ENCODE results near the gene PBX1.
A peak's percentile ranks its signal among the peaks of the same experiment; 100 is the strongest.

The PBX1 gene

DNA sequence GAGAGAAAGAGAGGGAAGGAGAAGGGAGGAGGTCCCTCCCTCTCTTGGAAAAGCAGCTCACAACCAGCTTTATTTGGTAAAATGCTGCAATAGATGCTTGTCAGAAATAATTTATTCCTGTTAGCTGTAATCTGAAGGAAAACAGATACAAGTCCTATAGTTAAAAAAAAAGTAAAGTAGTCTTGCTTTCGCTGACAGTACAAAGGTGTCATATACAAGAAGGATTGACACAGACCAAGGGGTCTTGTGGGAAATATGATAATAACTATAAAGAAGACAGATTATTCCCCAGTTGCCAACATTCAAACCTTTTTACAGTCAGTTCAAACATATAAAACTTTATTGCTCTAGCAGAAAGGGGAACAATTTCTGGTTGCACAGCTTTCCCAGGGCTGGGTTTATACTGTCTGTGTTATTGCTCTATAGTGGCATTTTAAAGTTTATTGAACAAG, 145.0 kb downstream of the PBX1 start:
- in situ Hi-C loops (cut with MboI; ENCODE audit: low pct_unique_long_range_greater_than_20kb, low sequenced_read_pairs), result no loop called here

DNA sequence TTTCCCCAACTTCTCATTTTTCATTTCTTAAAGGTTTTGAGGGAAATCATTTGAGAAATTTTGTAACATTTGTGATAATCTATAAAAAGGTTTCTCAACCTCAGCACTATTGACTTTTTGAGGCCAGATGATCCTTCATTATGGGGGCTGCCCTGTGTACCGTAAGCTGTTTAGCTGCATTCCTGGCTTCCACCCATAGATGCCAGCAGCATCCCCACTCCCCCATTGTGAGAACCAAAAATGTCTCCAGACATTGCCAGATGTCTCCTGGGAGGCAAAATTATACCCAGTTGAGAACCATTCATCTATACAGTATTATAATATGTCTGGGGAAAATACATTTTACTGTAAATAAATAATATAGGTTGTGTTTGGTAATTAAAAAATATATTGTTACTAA, 146.0 kb downstream of the PBX1 start:
- DNase-seq, result no peak
- in situ Hi-C loops (cut with MboI; ENCODE audit: low pct_unique_long_range_greater_than_20kb, low sequenced_read_pairs), result no loop called here

More for the DNA sequence above, 145.0 kb downstream of the PBX1 start:
- no peak for DNase-seq

DNA sequence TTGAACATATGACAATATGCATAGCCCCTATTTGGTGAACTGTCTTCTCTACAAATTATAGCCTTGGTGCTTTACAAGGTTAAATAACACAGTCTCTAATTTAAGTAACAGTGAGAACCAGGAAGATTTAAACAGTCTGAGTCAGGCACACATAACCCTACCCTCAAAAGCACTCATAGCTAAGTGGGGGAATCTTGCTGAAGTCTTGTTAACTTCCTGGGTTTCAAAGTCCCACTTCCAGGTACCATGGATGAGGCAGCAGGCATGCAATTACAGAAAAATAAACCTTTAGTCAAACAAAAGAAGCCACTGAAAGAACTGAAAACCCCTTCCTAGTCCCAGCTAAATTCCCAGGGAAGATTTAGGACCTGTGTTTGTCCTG, 147.6 kb downstream of the PBX1 start:
- in situ Hi-C loops (cut with MboI; ENCODE audit: low pct_unique_long_range_greater_than_20kb, low sequenced_read_pairs), result no loop called here
- no peak for DNase-seq

DNA sequence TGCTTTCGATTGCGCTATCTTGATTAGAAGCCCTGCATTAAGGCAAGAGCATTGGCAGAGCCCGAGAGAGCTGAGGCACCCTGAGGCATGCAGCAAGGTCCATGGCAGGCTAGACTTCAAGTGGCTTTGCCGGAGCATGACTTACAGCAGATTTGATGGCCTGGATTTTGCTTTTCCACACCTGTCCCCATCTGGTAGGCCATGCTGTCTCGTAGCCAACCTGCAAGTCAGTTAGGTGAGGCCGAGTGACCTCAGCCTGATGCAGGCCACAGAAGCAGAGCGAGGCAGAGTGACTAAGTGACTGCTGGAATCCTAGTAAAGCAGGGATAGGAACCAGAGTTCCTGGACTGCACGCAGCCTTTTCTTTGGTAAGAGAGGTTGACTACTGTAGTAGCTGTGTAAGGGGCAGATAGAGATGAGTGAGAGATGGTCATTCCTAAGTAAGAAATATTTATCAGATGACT, 148.9 kb downstream of the PBX1 start:
- in situ Hi-C loops (cut with MboI; ENCODE audit: low pct_unique_long_range_greater_than_20kb, low sequenced_read_pairs), result no loop called here
- no peak for DNase-seq

DNA sequence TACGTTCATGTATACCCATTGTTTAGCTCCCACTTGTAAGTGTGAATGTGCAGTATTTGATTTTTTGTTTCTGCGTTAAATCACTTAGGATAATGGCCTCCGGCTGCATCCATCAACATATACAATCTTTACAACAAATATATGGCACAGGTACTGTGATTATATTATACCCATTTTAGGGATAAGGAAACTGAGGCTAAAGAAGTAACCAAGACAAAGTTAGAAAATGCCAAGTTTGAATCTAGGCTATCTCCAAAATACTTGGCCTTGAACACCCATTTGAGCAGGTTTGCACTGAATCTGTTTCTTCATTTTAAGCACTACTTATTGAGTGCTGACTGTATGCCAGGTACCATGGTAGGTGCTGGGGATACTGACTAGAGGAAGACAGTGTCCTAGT, 149.6 kb downstream of the PBX1 start:
- no peak for DNase-seq
- in situ Hi-C loops (cut with MboI; ENCODE audit: low pct_unique_long_range_greater_than_20kb, low sequenced_read_pairs), result no loop called here

DNA sequence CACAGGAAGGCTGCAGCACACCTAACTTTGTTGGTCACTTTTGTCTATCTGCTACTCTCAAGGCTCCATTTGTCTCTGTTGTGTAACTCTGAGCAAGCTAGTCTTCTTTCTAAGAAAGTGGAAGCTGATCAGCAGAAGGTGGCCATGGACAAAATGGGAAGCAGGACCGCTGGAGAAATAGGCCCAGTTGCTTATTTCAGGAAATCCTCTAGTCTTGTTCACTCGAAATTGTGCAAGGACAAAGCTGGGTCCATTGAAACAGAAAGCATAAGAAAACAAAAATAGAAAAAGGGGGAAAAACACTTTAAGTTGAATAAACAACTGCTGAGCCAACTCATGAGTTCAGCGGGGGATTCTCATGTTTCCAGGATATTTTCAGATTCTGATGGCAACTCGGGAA, 150.1 kb downstream of the PBX1 start:
- in situ Hi-C loops (cut with MboI; ENCODE audit: low pct_unique_long_range_greater_than_20kb, low sequenced_read_pairs), result no loop called here
- no peak for DNase-seq

DNA sequence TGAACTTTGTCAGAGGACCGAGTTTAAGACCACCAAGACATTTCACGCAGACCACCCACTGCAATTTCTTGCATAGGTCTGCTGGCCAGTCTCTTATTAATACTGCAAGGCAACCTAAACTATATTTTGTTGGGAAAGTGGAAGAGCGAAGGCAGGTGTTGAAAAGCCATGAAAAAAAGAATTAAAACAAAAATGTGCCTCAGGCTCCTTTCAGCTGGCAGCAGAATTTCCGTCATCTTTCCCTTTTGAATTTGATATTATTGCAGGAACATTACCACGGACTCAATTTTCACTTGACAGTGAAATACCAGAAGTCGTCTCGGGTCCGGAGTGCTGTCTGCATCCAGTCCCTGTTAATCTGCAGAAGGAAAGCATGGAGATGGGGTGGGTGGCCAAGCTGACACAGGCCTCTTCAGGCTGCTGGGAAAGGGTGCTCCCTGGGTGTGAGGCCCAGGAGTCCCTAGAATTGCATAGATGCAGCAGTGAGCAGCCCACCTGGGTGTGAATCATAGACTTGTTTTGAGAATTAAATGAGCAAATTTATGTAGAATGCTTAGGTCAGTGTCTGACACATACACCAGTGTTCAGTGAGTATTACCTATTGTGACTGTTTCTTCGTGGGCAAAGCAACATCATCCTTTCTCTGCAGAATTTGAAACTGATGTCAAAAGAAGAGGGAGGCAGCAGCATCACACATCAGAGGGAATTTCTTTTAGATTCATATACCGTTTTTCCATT, 150.7 kb downstream of the PBX1 start:
- in situ Hi-C loops (cut with MboI; ENCODE audit: low pct_unique_long_range_greater_than_20kb, low sequenced_read_pairs), result no loop called here
- no peak for DNase-seq

DNA sequence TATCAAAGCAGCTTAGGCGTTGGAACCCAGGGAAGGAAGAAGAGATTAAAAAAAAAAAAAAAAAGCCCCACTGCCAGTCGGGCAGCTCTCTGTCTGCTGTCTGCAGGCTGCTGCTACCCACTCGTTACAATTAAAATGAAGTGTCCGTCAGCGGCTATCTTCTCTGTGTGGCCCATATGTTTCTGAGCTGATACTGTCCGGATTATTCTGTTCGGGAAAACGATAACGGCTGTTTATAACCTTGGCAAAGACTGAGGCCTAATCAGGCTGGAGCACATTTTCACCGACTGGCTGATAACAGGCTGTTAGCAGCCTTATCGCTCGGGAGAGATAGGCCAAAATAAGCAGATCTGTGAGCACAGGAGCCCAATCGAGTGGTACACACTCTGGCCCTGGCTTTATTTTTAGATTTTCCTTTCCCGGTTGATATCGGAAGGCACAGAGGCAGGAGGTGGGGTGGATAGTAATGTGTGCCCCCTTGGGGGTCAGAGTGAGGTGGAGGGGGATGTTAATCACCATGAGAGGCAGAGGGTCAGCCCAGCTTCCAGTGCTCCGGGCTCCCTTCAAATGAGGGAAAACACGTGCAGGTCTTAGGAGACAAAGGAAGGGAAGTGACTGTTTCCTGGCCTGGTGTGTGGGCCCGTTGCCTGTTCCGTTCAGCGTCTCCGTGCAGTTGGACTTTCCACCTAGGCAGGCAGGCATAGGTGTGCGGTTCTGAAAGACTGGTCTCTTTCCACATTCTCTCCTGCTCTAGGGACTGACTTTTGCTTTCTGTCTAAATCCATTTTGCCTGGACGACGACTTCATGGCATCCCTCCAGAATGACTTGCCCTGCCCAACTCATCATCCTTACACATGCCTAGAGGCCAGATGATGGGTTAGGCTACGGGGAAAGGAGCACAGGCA, 153.4 kb downstream of the PBX1 start:
- in situ Hi-C loops (cut with MboI; ENCODE audit: low pct_unique_long_range_greater_than_20kb, low sequenced_read_pairs), result no loop called here
- no peak for DNase-seq

DNA sequence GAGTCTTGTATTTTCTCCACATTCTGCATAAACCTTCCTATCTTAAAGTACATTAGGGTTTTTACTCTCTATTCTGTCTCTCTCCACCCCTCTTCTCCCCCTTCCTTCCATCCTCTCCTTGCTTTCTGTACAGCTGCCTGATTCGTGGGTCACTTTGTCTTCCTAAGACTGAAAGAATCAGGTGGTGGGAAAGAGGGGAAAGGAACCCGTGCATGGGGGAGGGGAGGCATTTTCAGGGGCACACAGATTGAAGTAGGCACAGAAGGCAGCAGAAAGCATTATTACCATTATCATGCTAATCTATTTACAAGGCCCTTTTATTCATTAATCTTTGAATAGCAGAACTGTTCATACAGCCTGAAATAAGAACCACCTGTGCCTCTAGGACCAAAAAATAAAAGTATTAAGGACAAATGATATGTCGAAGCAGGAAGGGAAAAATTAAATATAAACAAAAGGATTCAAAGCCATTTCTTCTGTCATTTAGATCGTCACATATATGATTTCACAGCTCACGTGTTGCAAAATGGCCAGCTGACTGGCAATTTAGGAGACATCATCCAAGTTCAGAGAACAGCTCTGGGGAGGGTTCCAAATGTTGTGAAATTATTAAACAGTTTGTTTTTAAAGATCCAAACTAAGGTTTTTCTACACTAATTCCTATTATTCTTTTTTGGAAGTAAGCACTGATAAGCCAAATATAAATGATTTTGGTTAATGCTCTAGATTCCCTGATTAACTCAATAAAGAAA, 154.6 kb downstream of the PBX1 start:
- in situ Hi-C loops (cut with MboI; ENCODE audit: low pct_unique_long_range_greater_than_20kb, low sequenced_read_pairs), result no loop called here
- no peak for DNase-seq

DNA sequence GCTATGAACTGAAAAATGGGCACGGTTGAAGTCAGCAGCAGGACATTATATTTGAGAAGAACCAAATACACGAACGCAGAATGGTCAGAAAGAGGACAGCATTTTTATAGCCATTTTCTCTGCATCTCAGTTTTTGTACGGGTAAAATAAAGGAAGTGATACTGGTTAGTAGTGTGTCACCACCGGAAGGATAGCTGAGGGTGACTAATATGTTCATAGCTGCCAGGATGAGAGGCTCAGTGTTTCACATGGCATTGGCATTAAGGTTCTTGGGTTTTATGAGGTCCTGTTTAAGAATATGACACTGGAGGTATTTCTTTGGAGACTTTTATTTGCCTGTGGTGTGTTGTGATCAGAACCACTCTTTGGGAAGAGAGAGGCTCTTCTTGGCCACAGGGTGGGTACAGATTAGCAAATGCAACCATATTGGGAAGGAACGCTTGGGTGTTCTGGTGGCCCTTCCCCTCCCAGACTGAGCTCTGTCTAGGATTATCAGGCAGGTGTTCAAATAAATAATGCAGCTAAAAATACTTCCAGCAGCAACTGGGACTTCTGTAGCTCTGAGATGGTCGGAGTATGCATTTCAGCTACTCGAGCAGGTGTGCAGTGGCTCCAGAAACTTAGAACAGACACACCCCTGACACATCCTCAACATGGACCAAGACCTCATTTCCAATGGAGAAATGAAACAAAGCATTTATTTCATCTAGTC, 158.2 kb downstream of the PBX1 start:
- DNase-seq, result peak; percentile 1
- in situ Hi-C loops (cut with MboI; ENCODE audit: low pct_unique_long_range_greater_than_20kb, low sequenced_read_pairs), result no loop called here

DNA sequence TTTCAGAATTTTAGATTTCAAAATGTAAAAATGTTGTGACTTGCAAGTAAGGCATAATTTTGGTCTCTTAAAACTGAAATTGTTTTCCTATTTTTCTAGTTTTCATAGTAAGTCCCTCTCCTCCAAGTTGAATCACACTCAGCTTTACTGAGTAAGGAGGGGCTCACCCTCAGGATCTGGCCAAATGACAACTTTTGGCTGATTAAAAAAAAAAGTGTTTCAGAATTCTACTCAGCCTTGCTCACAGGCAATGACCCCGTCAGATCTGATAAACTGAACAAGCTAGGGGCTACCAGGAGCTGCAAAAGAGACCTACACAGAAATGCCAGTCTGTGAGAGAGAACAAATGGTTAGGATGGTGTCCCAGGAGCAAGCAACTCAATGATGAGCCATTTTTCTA, 159.8 kb downstream of the PBX1 start:
- in situ Hi-C loops (cut with MboI; ENCODE audit: low pct_unique_long_range_greater_than_20kb, low sequenced_read_pairs), result no loop called here
- no peak for DNase-seq

DNA sequence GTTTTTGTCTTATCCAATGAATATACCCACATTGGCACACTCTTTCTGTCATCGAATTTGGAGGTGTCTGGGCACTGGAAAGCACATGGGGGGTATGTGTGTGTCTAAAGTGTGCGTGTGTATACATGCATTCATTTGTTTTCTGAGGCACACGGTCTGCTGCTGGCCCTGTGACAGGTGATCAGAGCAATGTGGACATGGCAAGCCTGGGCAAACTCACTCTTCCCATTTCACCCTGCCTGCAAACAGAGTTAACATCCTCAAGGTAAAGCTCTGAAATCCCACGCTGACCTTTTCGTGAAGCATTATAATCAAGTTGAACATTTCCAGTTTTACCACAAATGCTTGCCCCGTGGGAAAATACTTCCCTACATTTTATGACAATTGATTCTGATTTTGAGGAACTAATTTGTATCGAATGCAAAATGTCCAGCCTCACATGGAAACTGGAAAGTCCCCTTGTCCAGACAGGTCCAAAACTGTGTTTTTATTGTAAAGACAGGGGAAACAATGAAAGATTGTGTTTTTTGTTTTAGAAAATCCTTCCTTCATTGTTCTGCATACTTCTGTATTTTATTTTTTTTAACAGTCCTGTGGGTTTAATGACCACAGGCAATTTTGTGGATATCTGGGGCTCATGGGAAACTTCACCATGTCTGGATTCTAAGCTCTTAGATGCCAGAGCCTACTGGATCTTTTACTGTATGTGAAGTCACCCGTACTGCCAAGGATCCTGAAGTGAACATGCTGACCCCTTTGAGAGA, 160.9 kb downstream of the PBX1 start:
- in situ Hi-C loops (cut with MboI; ENCODE audit: low pct_unique_long_range_greater_than_20kb, low sequenced_read_pairs), result no loop called here
- DNase-seq, result no peak

DNA sequence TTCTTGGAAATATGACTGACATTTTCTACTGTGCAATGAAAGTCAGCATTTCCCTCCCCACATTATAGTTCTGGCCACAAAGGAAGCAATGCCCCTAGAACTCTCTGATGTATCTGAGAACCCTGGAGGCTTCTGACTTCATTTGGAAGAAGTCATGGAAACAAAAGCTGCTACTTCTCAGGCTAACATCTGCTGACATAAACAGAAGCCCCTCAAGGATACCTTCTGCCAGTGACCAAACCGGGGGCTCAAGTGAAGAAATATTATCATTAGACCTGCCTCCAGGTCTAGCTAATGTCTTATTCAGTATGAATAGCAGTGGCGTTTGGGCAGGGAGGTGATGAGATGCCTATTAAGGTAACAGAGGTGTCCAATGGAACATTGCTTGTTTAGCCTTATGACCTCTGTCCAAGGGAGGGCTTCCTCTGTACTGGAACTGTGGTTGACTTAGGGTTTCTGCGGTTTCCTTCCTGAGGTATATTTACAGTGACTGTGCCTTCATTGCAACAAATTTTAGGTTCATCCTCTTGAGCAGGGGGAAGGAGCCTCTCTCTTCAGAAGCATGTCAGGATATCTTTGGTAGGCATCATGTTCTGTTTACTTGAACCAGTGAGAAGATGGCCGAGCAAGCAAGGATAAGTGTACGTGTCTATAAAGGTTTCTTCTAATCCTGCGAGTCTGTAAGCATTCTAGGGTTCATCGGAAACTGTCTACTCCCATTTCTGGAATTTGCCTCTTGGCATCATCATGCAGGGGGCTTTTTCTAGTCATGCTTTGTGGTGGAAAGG, 161.7 kb downstream of the PBX1 start:
- in situ Hi-C loops (cut with MboI; ENCODE audit: low pct_unique_long_range_greater_than_20kb, low sequenced_read_pairs), result no loop called here
- DNase-seq, result peak; percentile 48

DNA sequence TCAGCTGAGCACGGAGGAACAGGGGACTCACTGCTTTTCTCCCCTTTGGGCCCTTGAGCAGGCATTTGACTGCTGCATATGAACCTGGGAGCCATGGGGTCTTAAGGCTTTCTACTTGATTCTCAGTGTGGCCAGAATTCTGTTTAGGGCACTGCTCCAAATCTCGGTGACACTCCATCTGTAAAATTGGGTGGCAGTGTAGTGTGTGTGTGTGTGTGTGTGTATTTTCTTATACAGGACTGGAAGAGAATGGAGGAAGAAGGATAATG, 162.2 kb downstream of the PBX1 start:
- in situ Hi-C loops (cut with MboI; ENCODE audit: low pct_unique_long_range_greater_than_20kb, low sequenced_read_pairs), result no loop called here
- DNase-seq, result no peak

DNA sequence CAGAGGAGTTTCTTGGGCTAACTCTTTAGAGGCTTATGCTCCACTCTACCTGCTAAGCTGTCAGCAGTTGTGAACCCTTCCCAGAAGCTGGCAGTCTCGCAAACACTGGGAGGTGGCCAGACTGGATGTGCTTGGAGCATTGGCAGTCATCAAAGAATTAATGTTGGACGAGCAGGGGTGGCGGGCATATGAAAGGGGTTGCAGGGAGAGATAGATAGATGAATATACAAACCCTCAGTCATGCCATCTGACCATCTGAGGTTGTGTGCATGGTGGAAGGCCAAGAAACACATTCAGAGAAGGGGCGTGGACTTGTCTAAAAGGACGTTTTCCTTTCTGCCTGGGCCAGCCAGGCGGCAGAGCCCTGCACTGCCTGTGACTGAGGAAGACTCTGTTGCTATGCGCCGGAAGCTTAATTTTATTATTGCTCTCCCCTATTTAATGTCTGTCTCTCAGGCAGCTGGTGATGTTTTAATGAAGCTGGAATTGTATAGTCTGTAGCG, 164.4 kb downstream of the PBX1 start:
- no peak for DNase-seq
- in situ Hi-C loops (cut with MboI; ENCODE audit: low pct_unique_long_range_greater_than_20kb, low sequenced_read_pairs), result no loop called here

DNA sequence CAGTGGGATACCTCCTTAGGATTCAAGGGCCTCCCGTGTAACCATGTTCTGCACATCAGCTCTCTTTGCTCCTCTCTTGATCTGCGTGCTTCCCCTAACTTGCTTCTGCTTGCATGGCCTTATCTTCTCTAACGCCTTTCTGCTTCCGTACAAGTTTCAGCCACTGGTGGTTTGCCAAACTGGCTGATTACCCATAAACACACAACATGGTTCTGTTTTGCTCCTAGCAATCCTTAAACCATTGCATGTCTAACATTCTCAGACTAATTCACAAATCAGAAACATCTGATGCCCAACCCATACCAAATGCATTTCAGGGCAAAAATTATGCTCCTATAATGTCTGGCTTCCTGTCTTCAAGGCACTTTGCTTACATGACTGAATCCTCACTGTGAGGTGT, 166.4 kb downstream of the PBX1 start:
- DNase-seq, result no peak
- in situ Hi-C loops (cut with MboI; ENCODE audit: low pct_unique_long_range_greater_than_20kb, low sequenced_read_pairs), result no loop called here

DNA sequence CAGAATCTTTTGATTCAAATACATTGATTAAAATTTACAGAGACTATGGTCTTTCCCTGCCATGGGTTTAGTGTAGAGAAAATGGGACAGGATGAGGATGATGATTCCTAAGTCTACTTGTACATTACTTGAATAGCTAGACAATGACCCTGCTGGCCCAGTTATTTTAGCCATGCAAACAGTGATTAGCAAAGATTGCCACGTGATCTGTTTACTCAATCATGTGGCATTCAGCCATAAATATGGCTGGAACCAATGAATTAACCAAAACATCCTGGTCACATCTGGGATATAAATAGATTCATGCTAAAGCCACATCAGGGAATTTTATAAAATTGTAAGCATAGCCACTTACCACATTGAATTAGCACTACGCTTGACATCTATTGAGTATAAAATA, 167.3 kb downstream of the PBX1 start:
- in situ Hi-C loops (cut with MboI; ENCODE audit: low pct_unique_long_range_greater_than_20kb, low sequenced_read_pairs), result no loop called here
- no peak for DNase-seq

DNA sequence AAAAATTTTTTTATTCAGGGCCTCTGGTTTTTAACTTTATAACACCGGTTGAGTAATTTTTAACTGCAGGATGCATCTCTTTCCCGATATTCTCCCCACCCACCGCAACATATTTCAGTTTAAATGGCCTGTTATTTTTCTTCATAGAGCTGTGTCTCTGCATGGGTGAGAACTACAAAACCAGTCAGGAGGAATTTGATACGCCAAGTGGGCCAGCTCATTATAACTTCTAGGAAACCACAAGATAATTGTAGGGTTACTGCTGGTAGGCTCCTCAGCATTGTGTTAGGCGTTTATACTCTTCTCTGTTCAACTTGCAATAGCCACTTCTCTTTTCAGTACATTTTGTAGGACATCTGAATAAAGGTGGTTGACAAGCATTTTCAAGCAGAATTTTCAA, 169.7 kb downstream of the PBX1 start:
- DNase-seq, result peak; percentile 2

More for the DNA sequence above, 169.7 kb downstream of the PBX1 start:
- in situ Hi-C loops (cut with MboI; ENCODE audit: low pct_unique_long_range_greater_than_20kb, low sequenced_read_pairs), result no loop called here

Measured in KBM-7 (cell line).